Stomach smooth muscle (tissue), 2 donors: ENCODE measurements around the gene NACC1.
A peak's percentile ranks its signal among the peaks of the same experiment; 100 is the strongest.
"Not testable (repeated sequence)": the region's sequence is repeated elsewhere in the genome, so short reads cannot be mapped to it uniquely, and the experiment has no call there.

Experiments
- H3K27ac ChIP-seq: one replicate; pipeline ENCODE4 v1.7.0; 2013; ENCODE audit warnings: mild to moderate bottlenecking, low read length, inconsistent platforms
- H3K27me3 ChIP-seq, 2 donors: one replicate each; pipeline ENCODE4 v1.7.0; 2013; ENCODE audit warnings: low read length in 2 of 2; ENCODE audit not compliant: insufficient read depth in 2 of 2, control insufficient read depth in 1 of 2
- H3K36me3 ChIP-seq, 2 donors: one replicate each; pipeline ENCODE4 v1.7.0; 2013; ENCODE audit warnings: low read length in 2 of 2; ENCODE audit not compliant: control insufficient read depth in 2 of 2, insufficient read depth in 2 of 2
- H3K4me1 ChIP-seq: one replicate; pipeline ENCODE4 v1.7.0; 2013; ENCODE audit warnings: low read length; ENCODE audit not compliant: control insufficient read depth, insufficient read depth
- H3K4me3 ChIP-seq, 2 donors: one replicate each; pipeline ENCODE4 v1.7.0; 2013; ENCODE audit warnings: low read length in 2 of 2
- H3K9ac ChIP-seq, 2 donors: one replicate each; pipeline ENCODE4 v1.7.0; 2013; ENCODE audit warnings: low read length in 2 of 2, mild to moderate bottlenecking in 1 of 2
- H3K9me3 ChIP-seq, 2 donors: one replicate each; pipeline ENCODE4 v1.7.0; 2013; ENCODE audit warnings: low read length in 2 of 2; ENCODE audit not compliant: control insufficient read depth in 2 of 2
- donor health status: healthy.
- donor health status: Pancreatic carcinoma.

Gene NACC1

DNA sequence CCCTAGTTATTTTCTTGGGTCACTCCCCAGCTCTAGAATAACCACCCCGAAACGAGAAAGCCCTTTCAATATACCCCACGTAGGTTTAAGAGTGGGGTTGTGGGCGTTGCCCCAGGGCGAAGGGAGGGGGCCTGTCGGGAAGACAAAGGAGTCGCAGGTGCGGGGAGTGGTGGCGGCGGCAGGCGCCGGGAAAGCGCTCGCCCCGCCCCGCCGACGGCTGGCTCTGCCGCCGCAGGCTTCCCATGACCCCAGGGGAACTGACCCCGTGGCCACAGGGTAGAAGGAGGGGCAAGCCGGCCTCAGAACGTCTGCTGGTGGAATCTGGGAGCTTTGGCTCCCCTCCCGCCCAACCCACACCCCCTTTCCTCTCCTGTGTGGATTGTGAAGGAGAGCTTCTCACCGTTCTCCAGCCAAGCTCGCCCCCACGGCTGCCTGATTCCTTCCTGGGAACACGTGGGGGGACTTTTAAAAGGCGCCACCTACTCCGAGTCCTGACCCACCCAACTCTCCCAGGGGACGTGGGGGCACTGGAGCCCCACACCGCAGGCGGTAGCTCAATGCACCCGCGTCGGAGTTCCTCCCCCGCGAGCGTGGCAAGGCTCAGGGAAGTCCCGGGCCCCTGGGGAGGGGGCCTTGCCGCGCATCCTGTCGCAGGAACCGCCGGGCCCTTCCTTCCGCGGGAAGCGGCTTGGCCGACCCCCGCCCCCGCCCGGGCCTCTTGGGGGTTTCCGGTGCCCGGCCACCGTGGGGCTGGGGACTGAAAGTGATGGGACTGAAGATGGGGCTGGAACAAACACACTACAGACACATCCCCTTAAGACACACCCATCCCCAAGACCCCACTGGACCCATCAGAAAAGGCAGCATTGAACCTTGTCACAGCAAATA is 37.7 kb downstream of the NACC1 start:
- Histone ChIP-seq H3K4me3 (peak overlapping the region; percentile 97 to 98), H3K9ac (peak overlapping the region; percentile 95 to 96), H3K36me3 (no peaks in the 10 kb centered on the region)

DNA sequence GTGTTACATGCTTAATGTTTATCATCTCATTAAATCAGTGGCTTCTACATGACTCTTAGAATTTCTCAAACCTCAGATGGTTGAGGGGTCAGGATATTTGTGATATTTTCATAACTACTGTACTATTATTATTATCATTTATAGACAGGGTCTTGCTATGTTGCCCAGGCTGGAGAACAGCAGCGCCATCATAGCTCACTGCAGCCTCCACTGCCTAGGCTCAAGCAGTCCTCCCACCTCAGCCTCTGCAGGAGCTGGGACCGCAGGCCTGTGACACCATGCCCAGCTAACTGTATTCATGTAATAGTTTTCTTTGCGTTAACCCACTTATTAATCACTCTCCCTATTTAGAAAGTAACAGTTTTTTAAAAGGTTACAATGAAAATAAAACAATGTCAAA is 41.6 kb downstream of the NACC1 start:
- Histone ChIP-seq H3K9ac (no peak overlapping the region), H3K4me3 (no peak overlapping the region), H3K36me3 (no peaks in the 10 kb centered on the region), H3K27ac (no peak overlapping the region), H3K9me3 (no peaks in the 10 kb centered on the region), H3K4me1 (peaks cover 36% of the 10 kb centered on the region), H3K27me3 (no peaks in the 10 kb centered on the region)

More for the DNA sequence above, 37.7 kb downstream of the NACC1 start:
- H3K9me3 ChIP-seq = no peaks in the 10 kb centered on the region
- H3K4me1 ChIP-seq = peaks cover 31% of the 10 kb centered on the region
- H3K27me3 ChIP-seq = no peaks in the 10 kb centered on the region
- peak overlapping the region; percentile 98 for H3K27ac ChIP-seq

DNA sequence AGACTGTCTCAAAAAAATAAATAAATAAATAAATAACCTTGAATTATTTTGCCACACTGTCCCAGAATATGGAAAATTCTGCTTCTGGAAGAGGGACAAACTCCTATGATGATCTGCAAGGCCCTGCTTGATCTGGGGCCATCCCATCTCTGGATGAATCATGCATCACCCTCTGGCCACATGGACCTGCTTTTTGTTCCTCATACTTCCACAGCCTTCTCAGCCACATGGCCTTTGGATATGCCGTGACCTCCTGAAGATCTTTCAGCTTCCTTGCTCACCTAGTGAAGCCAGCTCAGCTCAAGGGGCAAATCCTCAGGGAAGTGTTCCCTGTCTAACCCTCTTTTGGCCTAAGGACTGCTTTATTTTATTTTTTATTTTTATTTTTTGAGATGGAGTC is 42.5 kb downstream of the NACC1 start:
- H3K9me3 ChIP-seq = no peaks in the 10 kb centered on the region
- H3K27ac ChIP-seq = no peak overlapping the region
- H3K4me1 ChIP-seq = peaks cover 31% of the 10 kb centered on the region
- no peaks in the 10 kb centered on the region for H3K27me3 ChIP-seq
- H3K36me3 ChIP-seq = no peaks in the 10 kb centered on the region
- no peak overlapping the region for H3K4me3 ChIP-seq
- H3K9ac ChIP-seq = no peak overlapping the region

DNA sequence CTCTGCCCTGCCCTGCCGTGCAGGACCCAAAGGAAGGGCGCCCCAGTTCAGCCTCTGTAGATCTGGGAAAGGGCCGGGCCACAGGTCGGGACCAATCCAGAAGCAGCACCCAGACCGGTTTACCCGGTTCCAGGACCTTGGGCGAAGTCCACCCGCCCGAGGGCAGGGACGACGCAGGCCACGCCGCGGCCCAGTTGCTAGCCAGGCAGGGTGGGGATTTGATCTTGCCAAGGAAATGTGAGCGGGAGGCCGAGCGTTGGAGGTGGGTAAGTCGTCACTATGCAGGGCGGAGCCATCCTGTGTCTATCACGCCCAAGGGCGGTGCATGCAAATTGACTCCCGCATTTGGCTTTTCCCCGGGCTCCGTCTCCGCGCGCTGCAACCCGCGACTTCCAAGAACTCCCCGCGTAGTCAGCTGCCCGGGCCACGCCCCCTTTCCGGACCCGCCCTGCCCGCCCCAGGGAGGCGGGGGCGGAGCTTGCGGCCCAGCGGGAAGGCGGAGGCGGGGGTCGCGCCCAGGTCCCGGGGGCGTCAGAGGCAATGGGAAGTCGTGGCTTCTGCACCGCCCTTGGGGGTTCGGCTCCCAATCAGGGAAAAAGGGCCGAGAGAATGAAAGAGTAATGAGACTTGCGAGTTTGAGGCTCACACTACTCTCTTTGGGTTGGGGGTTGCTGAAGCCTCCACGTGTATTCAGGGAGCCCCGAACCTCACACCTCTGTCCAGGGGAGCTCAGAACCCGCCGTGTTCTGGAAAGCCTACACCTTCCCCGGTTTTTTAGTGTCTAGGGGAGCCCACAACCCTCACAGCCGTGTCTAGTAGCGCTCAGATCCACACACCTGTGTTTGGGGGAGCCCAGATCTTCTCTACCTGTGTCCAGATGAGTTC is 44.9 kb downstream of the NACC1 start:
- Histone ChIP-seq H3K27ac (peak overlapping the region; percentile 93), H3K4me1 (peaks cover 34% of the 10 kb centered on the region), H3K27me3 (no peaks in the 10 kb centered on the region), H3K9me3 (no peaks in the 10 kb centered on the region), H3K4me3 (peak overlapping the region; percentile 74 to 75), H3K9ac (peak overlapping the region; percentile 74 to 81), H3K36me3 (no peaks in the 10 kb centered on the region)

DNA sequence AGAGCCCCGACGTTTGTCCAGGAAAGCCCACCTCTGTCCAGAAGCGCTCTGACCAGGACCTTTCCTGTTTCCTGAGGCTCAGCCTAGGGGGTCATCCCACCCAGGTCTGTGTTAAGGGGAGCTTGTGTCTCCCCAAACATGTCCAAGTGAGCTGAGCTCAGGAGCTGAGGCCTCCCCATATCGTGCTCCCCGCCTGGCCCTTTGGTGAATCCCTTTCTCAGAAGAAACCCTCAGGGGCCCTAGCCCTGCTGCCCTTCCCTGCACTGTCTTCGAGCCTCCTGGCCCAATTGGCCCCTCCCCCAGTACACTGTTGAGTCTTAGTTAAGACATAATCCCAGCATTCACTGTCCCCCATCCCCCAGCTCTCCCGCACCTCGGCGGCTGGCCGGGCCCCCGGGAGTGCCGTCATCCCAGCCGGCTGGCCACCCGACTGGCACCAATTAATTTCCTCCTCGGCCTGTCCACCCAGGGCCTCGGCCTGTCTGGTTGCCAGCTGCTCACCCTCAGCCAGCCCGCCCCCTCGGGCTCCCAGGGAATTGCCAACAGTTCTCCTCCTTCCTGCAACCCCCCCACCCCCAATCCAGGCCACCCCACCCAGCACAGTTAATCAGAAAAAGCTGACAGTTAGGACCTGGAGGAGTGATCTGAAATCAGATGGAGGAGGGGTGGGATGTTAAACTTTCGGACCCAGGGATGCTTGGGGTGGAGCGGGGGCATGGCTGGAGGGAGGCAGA is 45.7 kb downstream of the NACC1 start:
- H3K27me3 ChIP-seq = no peaks in the 10 kb centered on the region
- no peaks in the 10 kb centered on the region for H3K9me3 ChIP-seq
- H3K9ac ChIP-seq = peak overlapping the region; percentile 74 to 81
- H3K27ac ChIP-seq = peak overlapping the region; percentile 93
- H3K4me3 ChIP-seq = peak overlapping the region; percentile 74 to 75
- no peaks in the 10 kb centered on the region for H3K36me3 ChIP-seq
- peaks cover 35% of the 10 kb centered on the region for H3K4me1 ChIP-seq

DNA sequence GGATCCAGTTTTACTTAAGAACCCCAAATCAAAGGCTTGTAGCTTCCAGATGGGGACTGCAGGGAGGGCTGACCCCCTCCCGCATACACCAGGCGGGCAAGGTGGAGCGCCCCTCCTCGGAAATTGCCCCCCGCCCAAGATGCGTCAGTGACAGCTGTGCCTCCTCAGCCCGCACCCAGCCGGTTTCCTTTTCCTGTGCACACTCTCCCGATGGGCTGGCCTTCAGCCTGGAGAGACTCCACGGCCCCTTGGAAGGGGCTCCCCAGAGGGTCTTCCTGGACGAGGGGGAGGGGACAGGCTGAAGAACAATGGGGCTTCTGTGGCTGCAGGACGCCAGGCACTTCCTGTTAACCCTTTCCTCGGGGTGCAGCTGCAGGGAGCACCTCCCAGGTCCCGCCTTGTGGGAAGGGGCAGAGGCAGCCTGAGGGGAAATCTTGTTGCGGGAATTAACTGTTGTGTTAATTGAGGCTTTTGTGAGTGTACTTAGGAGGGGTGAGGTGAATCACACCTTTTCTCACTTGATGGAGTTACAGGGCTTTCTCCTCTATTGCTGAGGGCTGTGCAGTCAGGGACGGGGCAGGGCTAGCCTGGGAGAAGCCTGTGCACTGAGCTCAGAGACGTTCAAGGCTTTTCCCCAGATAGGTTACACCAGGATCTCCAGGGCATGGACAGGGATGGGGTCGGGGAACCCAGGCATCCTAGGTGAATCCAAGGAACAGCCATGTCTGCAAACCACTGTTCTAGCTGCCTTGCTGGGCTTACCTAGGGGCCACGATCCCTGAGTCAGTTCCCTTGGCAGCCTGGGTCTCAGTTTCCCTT is 46.5 kb downstream of the NACC1 start:
- no peaks in the 10 kb centered on the region for H3K27me3 ChIP-seq
- H3K9me3 ChIP-seq = no peaks in the 10 kb centered on the region
- peak overlapping the region; percentile 62 to 74 for H3K9ac ChIP-seq
- peak overlapping the region; percentile 93 for H3K27ac ChIP-seq
- H3K36me3 ChIP-seq = no peaks in the 10 kb centered on the region
- peak overlapping the region in 1 of 2 donors; percentile 74 for H3K4me3 ChIP-seq
- peaks cover 35% of the 10 kb centered on the region for H3K4me1 ChIP-seq

DNA sequence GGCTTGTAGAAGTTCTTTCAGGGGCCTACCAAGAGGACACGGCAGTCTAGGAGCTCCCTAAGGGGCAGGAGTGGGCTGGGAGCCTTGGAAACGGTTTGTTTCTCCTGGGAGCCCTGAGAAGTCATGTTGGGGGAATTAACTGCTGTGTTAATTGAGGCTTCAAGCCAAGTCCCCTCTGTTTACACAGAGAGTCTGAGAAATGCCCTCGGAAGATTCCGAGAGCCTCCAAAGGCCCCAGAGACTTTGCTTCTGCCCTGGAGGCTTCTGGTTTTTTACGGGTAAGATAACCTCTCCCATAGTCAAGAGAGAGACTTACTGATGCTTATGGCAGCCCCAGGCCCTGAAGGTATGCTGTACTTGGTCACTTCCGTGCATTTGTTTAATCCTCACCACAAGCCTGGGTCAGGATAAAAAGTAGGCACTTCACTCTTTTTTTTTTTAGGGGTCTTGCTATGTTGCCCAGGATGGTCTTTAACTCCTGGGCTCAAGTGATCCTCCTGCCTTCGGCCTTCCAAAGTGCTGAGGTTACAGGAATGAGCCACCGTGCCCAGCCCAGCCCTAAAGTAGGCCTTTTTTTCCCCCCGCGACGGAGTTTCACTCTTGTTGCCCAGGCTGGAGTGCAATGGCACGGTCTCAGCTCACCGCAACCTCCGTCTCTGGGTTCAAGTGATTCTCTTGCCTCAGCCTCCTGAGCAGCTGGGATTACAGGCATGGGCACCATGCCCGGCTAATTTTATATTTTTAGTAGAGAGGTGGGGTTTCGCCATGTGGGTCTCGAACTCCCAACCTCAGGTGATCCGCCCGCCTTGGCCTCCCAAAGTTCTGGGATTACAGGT is 47.3 kb downstream of the NACC1 start:
- Histone ChIP-seq H3K4me3 (peak overlapping the region in 1 of 2 donors; percentile 15), H3K9ac (no peak overlapping the region), H3K27me3 (no peaks in the 10 kb centered on the region), H3K36me3 (no peaks in the 10 kb centered on the region), H3K4me1 (peaks cover 35% of the 10 kb centered on the region), H3K27ac (peak overlapping the region; percentile 93), H3K9me3 (no peaks in the 10 kb centered on the region)

DNA sequence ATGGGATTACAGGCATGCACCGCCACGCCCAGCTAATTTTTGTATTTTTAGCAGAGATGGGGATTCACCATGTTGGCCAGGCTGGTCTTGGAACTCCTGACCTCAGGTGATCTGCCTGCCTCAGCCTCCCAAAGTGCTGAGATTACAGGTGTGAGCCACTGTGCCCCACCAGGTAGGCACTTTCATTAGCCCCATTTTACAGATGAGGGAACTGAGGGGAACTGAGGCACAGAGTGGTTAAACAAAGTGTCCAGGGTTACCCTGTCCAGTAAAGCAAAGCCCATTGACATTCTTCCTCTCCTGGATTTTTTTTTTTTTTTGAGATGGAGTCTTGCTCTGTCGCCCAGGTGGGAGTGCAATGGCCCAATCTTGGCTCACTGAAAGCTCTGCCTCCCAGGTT is 48.1 kb downstream of the NACC1 start:
- H3K9me3 ChIP-seq, H3K27me3 ChIP-seq, H3K9ac ChIP-seq, H3K27ac ChIP-seq, H3K36me3 ChIP-seq, H3K4me3 ChIP-seq: not testable (repeated sequence)
- peaks cover 35% of the 10 kb centered on the region for H3K4me1 ChIP-seq

DNA sequence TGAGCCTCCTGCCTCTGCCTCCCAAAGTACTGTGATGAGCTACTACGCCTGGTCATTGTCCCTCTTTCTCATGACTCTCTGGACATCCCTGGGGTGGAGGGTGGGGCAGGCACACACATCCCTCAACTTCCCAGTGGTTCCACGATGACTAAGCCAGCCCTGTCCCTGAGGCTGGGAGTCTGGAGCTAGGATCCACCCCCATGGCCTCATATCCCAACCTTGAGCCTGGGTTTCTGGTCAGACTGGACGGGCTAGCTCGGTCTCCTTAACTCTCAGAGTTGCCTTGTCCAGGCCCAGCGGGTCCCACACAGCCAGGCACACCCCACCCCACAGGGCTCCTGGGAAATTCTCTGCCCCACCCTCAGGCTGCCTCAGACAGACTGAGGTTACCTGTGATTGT is 51.7 kb downstream of the NACC1 start:
- no peaks in the 10 kb centered on the region for H3K27me3 ChIP-seq
- no peak overlapping the region for H3K4me3 ChIP-seq
- no peak overlapping the region for H3K9ac ChIP-seq
- H3K9me3 ChIP-seq = no peaks in the 10 kb centered on the region
- no peaks in the 10 kb centered on the region for H3K36me3 ChIP-seq
- no peak overlapping the region for H3K27ac ChIP-seq
- H3K4me1 ChIP-seq = peaks cover 18% of the 10 kb centered on the region
